Tibial artery (tissue), 4 donors: ENCODE data around the gene SLC38A2.

Experiments
- DNase-seq, 2 donors: peaks; one replicate each; pipeline ENCODE4 v3.0.0-alpha.2; 2019
- H3K27ac ChIP-seq, 2 donors: fragments of 200-600 bp; sonication (generic) in 1 of 2; 1 replicate in 1 of 2; 2 replicates in 1 of 2; pipeline ENCODE4 v1.5.1; 2018 to 2019; ENCODE audit warnings: mild to moderate bottlenecking in 1 of 2
- H3K27me3 ChIP-seq, 2 donors: fragments of 200-600 bp; sonication (generic) in 1 of 2; one replicate each; pipeline versions ENCODE4 v1.5.1 to v1.6.0; 2016 to 2019
- H3K36me3 ChIP-seq, 3 donors: fragments of 200-600 bp; sonication (generic) in 2 of 3; one replicate each; pipeline ENCODE4 v1.5.1; 2016 to 2019; ENCODE audit warnings: mild to moderate bottlenecking in 2 of 3
- H3K4me1 ChIP-seq, 4 donors: fragments of 200-600 bp; sonication (generic) in 2 of 4; 1 replicate in 3 of 4; 2 replicates in 1 of 4; pipeline ENCODE4 v1.5.1; 2016 to 2019
- H3K4me3 ChIP-seq, 2 donors: fragments of 200-600 bp; sonication (generic) in 1 of 2; 1 replicate in 1 of 2; 2 replicates in 1 of 2; pipeline ENCODE4 v1.5.1; 2018 to 2019; ENCODE audit warnings: mild to moderate bottlenecking in 2 of 2
- H3K9me3 ChIP-seq, 3 donors: fragments of 200-600 bp; sonication (generic) in 1 of 3; one replicate each; pipeline ENCODE4 v1.5.1; 2016 to 2019
- intact Hi-C: fragments of 100-400 bp; cut with DNase I; formaldehyde crosslinking; loops from one replicate; pipeline ENCODE4 v1.15.0; 2023; ENCODE audit warnings: low total_unique reads
- TF ChIP-seq, protein P1 (sequence below), 2 experiments: fragments of 200-600 bp in 1 of 2; fragments of 450-650 bp in 1 of 2; IDR thresholded peaks; one replicate each; pipeline ENCODE4 v1.5.1; 2017 to 2019; ENCODE audit warnings: antibody characterized with exemption in 2 of 2, mild to moderate bottlenecking in 1 of 2, moderate library complexity in 1 of 2

SLC38A2 gene

GRCh38 chr12:46359667-46360280 is 12.8 kb downstream of the SLC38A2 start:
- DNase-seq: no peak
- Histone ChIP-seq H3K4me1 (peaks cover 0 to 65% (median 16%) of the 10 kb centered on the region in 4 donors), H3K9me3 (no peaks in the 10 kb centered on the region), H3K27ac (peak overlapping the region in 1 of 2 donors; percentile 13), H3K36me3 (peaks cover 62 to 67% (median 62%) of the 10 kb centered on the region in 3 donors), H3K27me3 (no peaks in the 10 kb centered on the region), H3K4me3 (no peak overlapping the region)
- intact Hi-C loops: no loop called here
- TF ChIP-seq, protein P1, sequence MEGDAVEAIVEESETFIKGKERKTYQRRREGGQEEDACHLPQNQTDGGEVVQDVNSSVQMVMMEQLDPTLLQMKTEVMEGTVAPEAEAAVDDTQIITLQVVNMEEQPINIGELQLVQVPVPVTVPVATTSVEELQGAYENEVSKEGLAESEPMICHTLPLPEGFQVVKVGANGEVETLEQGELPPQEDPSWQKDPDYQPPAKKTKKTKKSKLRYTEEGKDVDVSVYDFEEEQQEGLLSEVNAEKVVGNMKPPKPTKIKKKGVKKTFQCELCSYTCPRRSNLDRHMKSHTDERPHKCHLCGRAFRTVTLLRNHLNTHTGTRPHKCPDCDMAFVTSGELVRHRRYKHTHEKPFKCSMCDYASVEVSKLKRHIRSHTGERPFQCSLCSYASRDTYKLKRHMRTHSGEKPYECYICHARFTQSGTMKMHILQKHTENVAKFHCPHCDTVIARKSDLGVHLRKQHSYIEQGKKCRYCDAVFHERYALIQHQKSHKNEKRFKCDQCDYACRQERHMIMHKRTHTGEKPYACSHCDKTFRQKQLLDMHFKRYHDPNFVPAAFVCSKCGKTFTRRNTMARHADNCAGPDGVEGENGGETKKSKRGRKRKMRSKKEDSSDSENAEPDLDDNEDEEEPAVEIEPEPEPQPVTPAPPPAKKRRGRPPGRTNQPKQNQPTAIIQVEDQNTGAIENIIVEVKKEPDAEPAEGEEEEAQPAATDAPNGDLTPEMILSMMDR (IDR thresholded peaks at IDR 0.05): no peak

- TF ChIP-seq, protein P1 (IDR thresholded peaks at IDR 0.05): no peak
- H3K27ac ChIP-seq: no peak overlapping the region
- peaks cover 54 to 59% (median 55%) of the 10 kb centered on the region in 3 donors for H3K36me3 ChIP-seq
- intact Hi-C loops: no loop called here
- no peak for DNase-seq
- no peaks in the 10 kb centered on the region for H3K9me3 ChIP-seq
- no peaks in the 10 kb centered on the region for H3K27me3 ChIP-seq
- H3K4me1 ChIP-seq: peaks cover 0 to 60% (median 14%) of the 10 kb centered on the region in 4 donors
- no peak overlapping the region for H3K4me3 ChIP-seq
Measured at GRCh38 chr12:46358791-46359666, 13.5 kb downstream of the SLC38A2 start.

GRCh38 chr12:46358325-46358700 is 14.3 kb downstream of the SLC38A2 start:
- intact Hi-C loops: no loop called here
- TF ChIP-seq, protein P1 (IDR thresholded peaks at IDR 0.05): no peak
- Histone ChIP-seq H3K27ac (no peak overlapping the region), H3K9me3 (no peaks in the 10 kb centered on the region), H3K4me1 (peaks cover 0 to 59% (median 8%) of the 10 kb centered on the region in 4 donors), H3K4me3 (no peak overlapping the region), H3K27me3 (no peaks in the 10 kb centered on the region), H3K36me3 (peaks cover 47 to 52% (median 48%) of the 10 kb centered on the region in 3 donors)
- no peak for DNase-seq

- Histone ChIP-seq H3K36me3 (peaks cover 41 to 46% (median 41%) of the 10 kb centered on the region in 3 donors), H3K9me3 (no peaks in the 10 kb centered on the region), H3K27me3 (no peaks in the 10 kb centered on the region), H3K27ac (no peak overlapping the region), H3K4me1 (peaks cover 0 to 59% (median 9%) of the 10 kb centered on the region in 4 donors), H3K4me3 (no peak overlapping the region)
- TF ChIP-seq, protein P1 (IDR thresholded peaks at IDR 0.05): no peak
- intact Hi-C loops: no loop called here
- no peak for DNase-seq
Measured at GRCh38 chr12:46357438-46358324, 14.9 kb downstream of the SLC38A2 start.
